ENCODE measurements around the gene NRL.

DNA sequence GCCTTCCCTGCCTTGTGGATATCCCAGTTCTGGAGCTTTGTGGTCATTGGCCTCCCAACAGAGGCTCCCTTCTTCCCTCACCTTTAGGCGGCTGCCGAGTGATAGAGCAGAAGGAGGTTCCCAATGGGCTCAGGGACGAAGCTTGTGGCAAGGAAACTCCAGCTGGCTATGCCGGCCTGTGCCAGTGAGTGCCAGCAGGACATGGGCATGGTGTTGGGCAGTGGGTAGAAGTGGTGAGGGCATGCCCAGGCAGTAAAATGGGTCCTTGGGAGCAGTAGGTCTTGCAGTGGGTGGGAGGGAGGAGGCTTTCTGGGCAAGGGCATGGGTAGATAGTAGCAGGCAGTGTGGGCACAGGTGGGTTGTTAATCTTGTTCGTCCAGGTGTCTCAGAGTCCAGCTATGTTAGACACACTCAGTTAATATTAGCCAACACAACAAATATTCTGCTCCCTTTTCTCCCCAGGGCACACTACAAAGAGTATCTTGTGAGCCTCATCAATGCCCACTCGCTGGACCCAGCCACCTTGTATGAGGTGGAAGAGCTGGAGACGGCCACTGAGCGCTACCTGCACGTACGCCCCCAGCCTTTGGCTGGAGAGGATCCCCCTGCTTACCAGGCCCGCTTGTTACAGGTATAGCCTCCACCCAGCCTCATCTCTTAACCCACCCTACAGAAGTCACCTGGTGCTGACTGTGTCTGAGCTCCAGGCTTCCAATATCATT is 45.2 kb upstream of the NRL start:
- TF ChIP-seq EZH2 (IDR thresholded peaks at IDR 0.05) (no peak), POLR2AphosphoS5 (IDR thresholded peaks at IDR 0.05; ENCODE audit: borderline replicate concordance, low read depth, low read length) (no peak)

Measured in SK-N-MC (cell line).